ENCODE results near the gene GTF3C1. TPM values are rescaled to one million over a fixed set of nuclear protein-coding genes. Genes with fewer than 3 reads are reported as not detected.

GTF3C1 gene
- total RNA-seq, 6 experiments from 2014 or later: 66.6 to 86.1 (median 80.3) TPM

GRCh38 chr16:27499659-27500055 is 50.1 kb downstream of the GTF3C1 start:
- peaks cover 59% of the 10 kb centered on the region for H3K36me3 Mint-ChIP-seq (ENCODE audit: low read depth)
- H3K4me3 Mint-ChIP-seq: no peak overlapping the region
- no peak for TF ChIP-seq CTCF (IDR thresholded peaks at IDR 0.05)
- DNase-seq: no peak
- no peak overlapping the region for H3K27ac Mint-ChIP-seq
- peaks cover 2% of the 10 kb centered on the region; the same call in 1 of the 2 replicates for H3K27me3 Mint-ChIP-seq (ENCODE audit: insufficient read depth)
- peaks cover 29% of the 10 kb centered on the region for H3K4me1 Mint-ChIP-seq (ENCODE audit: low read depth)
- H3K9me3 Mint-ChIP-seq: no peaks in the 10 kb centered on the region

- no peak for DNase-seq
- peaks cover 61% of the 10 kb centered on the region for H3K36me3 Mint-ChIP-seq (ENCODE audit: low read depth)
Observed at GRCh38 chr16:27498916-27499658, 50.6 kb downstream of the GTF3C1 start.

GRCh38 chr16:27498031-27498825 is 51.5 kb downstream of the GTF3C1 start:
- Mint-ChIP-seq H3K27me3 (ENCODE audit: insufficient read depth) (peaks cover 2% of the 10 kb centered on the region; the same call in 1 of the 2 replicates), H3K36me3 (ENCODE audit: low read depth) (peaks cover 54% of the 10 kb centered on the region), H3K4me1 (ENCODE audit: low read depth) (peaks cover 22% of the 10 kb centered on the region), H3K27ac (peak overlapping the region; percentile 25; the same call in 1 of the 2 replicates), H3K9me3 (no peaks in the 10 kb centered on the region), H3K4me3 (no peak overlapping the region)
- DNase-seq: no peak
- no peak for TF ChIP-seq CTCF (IDR thresholded peaks at IDR 0.05)

More at GRCh38 chr16:27498916-27499658, 50.6 kb downstream of the GTF3C1 start:
- TF ChIP-seq CTCF (IDR thresholded peaks at IDR 0.05): no peak
- Mint-ChIP-seq H3K9me3 (no peaks in the 10 kb centered on the region), H3K27me3 (ENCODE audit: insufficient read depth) (peaks cover 2% of the 10 kb centered on the region; the same call in 1 of the 2 replicates), H3K4me1 (ENCODE audit: low read depth) (peaks cover 30% of the 10 kb centered on the region), H3K27ac (no peak overlapping the region), H3K4me3 (no peak overlapping the region)

GRCh38 chr16:27495191-27495590 is 54.5 kb downstream of the GTF3C1 start:
- H3K9me3 Mint-ChIP-seq: no peaks in the 10 kb centered on the region
- peak overlapping the region; percentile 36 for H3K4me3 Mint-ChIP-seq
- peak overlapping the region; percentile 86 for H3K27ac Mint-ChIP-seq
- peaks cover 2% of the 10 kb centered on the region; the same call in 1 of the 2 replicates for H3K27me3 Mint-ChIP-seq (ENCODE audit: insufficient read depth)
- H3K36me3 Mint-ChIP-seq (ENCODE audit: low read depth): peaks cover 45% of the 10 kb centered on the region
- DNase-seq: peak; percentile 88
- no peak for TF ChIP-seq CTCF (IDR thresholded peaks at IDR 0.05)
- peaks cover 27% of the 10 kb centered on the region for H3K4me1 Mint-ChIP-seq (ENCODE audit: low read depth)

- Mint-ChIP-seq H3K36me3 (ENCODE audit: low read depth) (peaks cover 43% of the 10 kb centered on the region), H3K4me3 (no peak overlapping the region), H3K4me1 (ENCODE audit: low read depth) (peaks cover 27% of the 10 kb centered on the region), H3K9me3 (no peaks in the 10 kb centered on the region), H3K27me3 (ENCODE audit: insufficient read depth) (no peaks in the 10 kb centered on the region), H3K27ac (no peak overlapping the region)
- DNase-seq: no peak
- no peak for TF ChIP-seq CTCF (IDR thresholded peaks at IDR 0.05)
Observed at GRCh38 chr16:27492588-27492979, 57.1 kb downstream of the GTF3C1 start.
